Heart left ventricle (tissue), 16 donors: ENCODE data around the gene C1QTNF1. TPM values are rescaled to one million over a fixed set of nuclear protein-coding genes. Genes with fewer than 3 reads are reported as not detected.
A peak's percentile ranks its signal among the peaks of the same experiment; 100 is the strongest.

Source experiments
- ATAC-seq, 4 donors: fragments of 200-7000 bp; cut with Tn5 transposase; one replicate each; pipeline ENCODE4 v1.9.1; 2020 to 2022; ENCODE audit warnings: moderate library complexity in 4 of 4, mild to moderate bottlenecking in 3 of 4, moderate number of reproducible peaks in 1 of 4
- DNase-seq, 5 donors: peaks; one replicate each; pipeline ENCODE4 v3.0.0-alpha.2; 2020
- H3K27ac ChIP-seq, 12 donors: fragments of 200-600 bp; sonication (generic) in 4 of 12; one replicate each; pipeline versions ENCODE4 v1.5.0 to v1.8.0; 2016 to 2022; ENCODE audit warnings: mild to moderate bottlenecking in 2 of 12
- H3K27me3 ChIP-seq, 9 donors: fragments of 200-600 bp; sonication (generic) in 2 of 9; one replicate each; pipeline versions ENCODE4 v1.5.1 to v1.8.0; 2016 to 2022; ENCODE audit warnings: mild to moderate bottlenecking in 3 of 9
- H3K36me3 ChIP-seq, 9 donors: fragments of 200-600 bp; sonication (generic) in 2 of 9; one replicate each; pipeline versions ENCODE4 v1.5.0 to v1.8.0; 2018 to 2022; ENCODE audit warnings: mild to moderate bottlenecking in 2 of 9
- H3K4me1 ChIP-seq, 12 donors: fragments of 200-600 bp; sonication (generic) in 4 of 12; one replicate each; pipeline versions ENCODE4 v1.5.0 to v1.8.0; 2016 to 2022; ENCODE audit warnings: mild to moderate bottlenecking in 3 of 12
- H3K4me3 ChIP-seq, 12 donors: fragments of 200-600 bp; sonication (generic) in 4 of 12; one replicate each; pipeline versions ENCODE4 v1.5.0 to v1.8.0; 2017 to 2022; ENCODE audit warnings: mild to moderate bottlenecking in 9 of 12, moderate library complexity in 4 of 12
- H3K9me3 ChIP-seq, 12 donors: fragments of 200-600 bp; sonication (generic) in 4 of 12; one replicate each; pipeline versions ENCODE4 v1.5.0 to v1.8.0; 2016 to 2022; ENCODE audit warnings: mild to moderate bottlenecking in 1 of 12
- CTCF ChIP-seq, 12 donors: fragments of 200-600 bp; sonication (generic) in 4 of 12; IDR thresholded peaks; one replicate each; pipeline versions ENCODE4 v1.5.0 to v1.8.0; 2018 to 2022; ENCODE audit warnings: antibody characterized with exemption in 12 of 12, mild to moderate bottlenecking in 5 of 12
- POLR2A ChIP-seq, 2 donors: fragments of 450-650 bp; IDR thresholded peaks; one replicate each; pipeline ENCODE4 v1.6.1; 2017; ENCODE audit warnings: antibody characterized with exemption in 2 of 2, mild to moderate bottlenecking in 2 of 2, moderate library complexity in 2 of 2
- WGBS, 4 donors: extraction: QIAGEN DNeasy Blood & Tissue Kit in 2 of 4; methylation state at CpG; one replicate each; pipeline versions ENCODE4 v1.1.5 to v1.1.7; 2013 to 2018; 5-methylcytosine and 5-hydroxymethylcytosine counted together
- intact Hi-C, 10 donors: fragments of 100-400 bp; cut with DNase I; formaldehyde crosslinking; loops; one replicate each; pipeline versions ENCODE4 v1.11.1 to v1.14.2; 2022
- polyA plus RNA-seq, 2 donors: library from polyadenylated mRNA; stranded (reverse); fragments of 200-250 nt; gene quantifications; one replicate each; pipeline ENCODE4 v1.2.3, GENCODE V29; 2013
- total RNA-seq, 9 donors: library from RNA; depleted of rRNA in 2 of 9; stranded (reverse); fragments of >200 nt in 2 of 9; fragmentation: NEBNext Ultra II Directional in 3 of 9; extraction: Animal tissue kit (Norgen Biotek cat#: 25700) in 3 of 9; gene quantifications; one replicate each; pipeline versions ENCODE4 v1.1.0 to v1.2.4, GENCODE V29; 2016 to 2023
- donor health status: ischemic (EF 13 %, LVEDD 7.1; RV severe dilation, severe dysfunction).
- donor health status: healthy with polysubstance abuse.
- donor health status: DM: no; HTN: yes; CAD: no.
- donor health status: DM: no; HTN: no; CAD: no.
- donor health status: ischemic (EF 25% LVEDD 6.9; RV normal size, moderate dysfunction).
- donor health status: ischemic (EF 25% LVEDD 5.7; RV mildly dilated, moderate dysfunction).
- donor health status: healthy.
- donor health status: DM: yes; HTN: yes; CAD: no.
- donor health status: ischemic (EF 35%, LVEDD 5.7; RV mildly dilated, moderate dysfunction).
- donor health status: nonischemic (EF 11% LVEDD 7.7; RV severe dilation, severe dysfunction).
- donor health status: DM: yes; HTN: yes; CAD: no.
- donor health status: PGD.
- donor health status: ischemic (EF 29% LVEDD 5.4; RV normal size, mild dysfunction).
- donor health status: nonischemic (EF 23%, LVEDD 6.1; RV moderate dilation, normal function).

The C1QTNF1 gene
- total and polyA plus RNA-seq, 11 donors = 37.0 to 406 (median 85.5) TPM

GRCh38 chr17:78990349-78991016 is 33.5 kb upstream of the C1QTNF1 start:
- H3K9me3 ChIP-seq = no peaks in the 10 kb centered on the region
- peaks cover 7 to 34% (median 20%) of the 10 kb centered on the region in 12 donors for H3K4me1 ChIP-seq
- ATAC-seq = no peak
- DNase-seq = peak in 1 of 5 donors; percentile 36
- WGBS, 4 donors = 88 to 92% (median 91%) methylated on average over 25 to 29 of the region's 29 CpGs
- intact Hi-C loops = loop anchor here in 2 of 10 donors (2.0 to 5.0 kb wide), 2 partner anchors 52 kb away; no protein-coding TSS in a partner anchor
- H3K27ac ChIP-seq = no peak overlapping the region
- H3K4me3 ChIP-seq = no peak overlapping the region
- TF ChIP-seq POLR2A (IDR thresholded peaks at IDR 0.05) (no peak), CTCF (IDR thresholded peaks at IDR 0.05) (no peak)
- H3K27me3 ChIP-seq = no peaks in the 10 kb centered on the region
- H3K36me3 ChIP-seq = peaks cover 0 to 53% (median 49%) of the 10 kb centered on the region in 9 donors

- WGBS, 4 donors = 92 to 93% (median 92%) methylated on average over 33 of the region's 33 CpGs
- Histone ChIP-seq H3K27me3 (no peaks in the 10 kb centered on the region), H3K9me3 (no peaks in the 10 kb centered on the region), H3K36me3 (peaks cover 0 to 60% (median 53%) of the 10 kb centered on the region in 9 donors), H3K4me3 (no peak overlapping the region), H3K4me1 (peaks cover 6 to 34% (median 18%) of the 10 kb centered on the region in 12 donors), H3K27ac (no peak overlapping the region)
- DNase-seq = peak in 2 of 5 donors; percentile 15 to 18
- intact Hi-C loops = loop anchor here in 2 of 10 donors (2.0 to 5.0 kb wide), 2 partner anchors 51 to 52 kb away; no protein-coding TSS in a partner anchor
- ATAC-seq = no peak
- no peak for TF ChIP-seq CTCF (IDR thresholded peaks at IDR 0.05)
- no peak for TF ChIP-seq POLR2A (IDR thresholded peaks at IDR 0.05)
Observed at GRCh38 chr17:78991017-78991738, 32.8 kb upstream of the C1QTNF1 start.

- no peak overlapping the region for H3K27ac ChIP-seq
- ATAC-seq (no peak), DNase-seq (peak in 2 of 5 donors; percentile 9 to 15)
- TF ChIP-seq CTCF (IDR thresholded peaks at IDR 0.05) = no peak
- no peak for TF ChIP-seq POLR2A (IDR thresholded peaks at IDR 0.05)
- 91 to 94% (median 93%) methylated on average over 21 to 22 of the region's 22 CpGs for WGBS, 4 donors
- no peaks in the 10 kb centered on the region for H3K9me3 ChIP-seq
- H3K4me3 ChIP-seq = no peak overlapping the region
- peaks cover 3 to 33% (median 17%) of the 10 kb centered on the region in 12 donors for H3K4me1 ChIP-seq
- H3K27me3 ChIP-seq = no peaks in the 10 kb centered on the region
- peaks cover 0 to 68% (median 62%) of the 10 kb centered on the region in 9 donors for H3K36me3 ChIP-seq
- intact Hi-C loops = loop anchor here in 2 of 10 donors (2.0 to 5.0 kb wide), 2 partner anchors 50 to 51 kb away; no protein-coding TSS in a partner anchor
Observed at GRCh38 chr17:78991906-78992532, 31.9 kb upstream of the C1QTNF1 start.
